Right lobe of liver (tissue), 6 donors: ENCODE measurements around the gene ANO4. TPM values are rescaled to one million over a fixed set of nuclear protein-coding genes. Genes with fewer than 3 reads are reported as not detected.

ENCODE experiments used
- ATAC-seq, 4 donors: fragments of 200-7000 bp; cut with Tn5 transposase; one replicate each; pipeline ENCODE4 v1.9.1; 2020; ENCODE audit warnings: mild to moderate bottlenecking in 4 of 4, moderate library complexity in 4 of 4
- DNase-seq, 3 donors: peaks; one replicate each; pipeline ENCODE4 v3.0.0-alpha.2; 2020
- H3K27ac ChIP-seq, 3 donors: fragments of 200-600 bp; one replicate each; pipeline ENCODE4 v1.8.0; 2022
- H3K27me3 ChIP-seq, 2 donors: fragments of 200-600 bp; one replicate each; pipeline ENCODE4 v1.8.0; 2022
- H3K36me3 ChIP-seq, 4 donors: fragments of 200-600 bp; sonication (generic) in 1 of 4; one replicate each; pipeline versions ENCODE4 v1.5.1 to v1.8.0; 2017 to 2022; ENCODE audit warnings: control low read depth in 1 of 4
- H3K4me1 ChIP-seq, 4 donors: fragments of 200-600 bp; sonication (generic) in 1 of 4; one replicate each; pipeline versions ENCODE4 v1.5.1 to v1.8.0; 2017 to 2022; ENCODE audit warnings: control low read depth in 1 of 4
- H3K4me3 ChIP-seq, 3 donors: fragments of 200-600 bp; one replicate each; pipeline ENCODE4 v1.8.0; 2022
- H3K9me3 ChIP-seq, 4 donors: fragments of 200-600 bp; sonication (generic) in 1 of 4; one replicate each; pipeline versions ENCODE4 v1.5.1 to v1.8.0; 2017 to 2022; ENCODE audit warnings: control low read depth in 1 of 4
- POLR2A ChIP-seq: fragments of 450-650 bp; IDR thresholded peaks from one replicate; pipeline ENCODE4 v1.6.1; 2017; ENCODE audit warnings: antibody characterized with exemption, mild to moderate bottlenecking
- WGBS: methylation state at CpG from one replicate; pipeline ENCODE4 v1.1.6; 2018; ENCODE audit warnings: low coverage, low lambda C conversion rate; ENCODE audit not compliant: insufficient coverage; ENCODE audit errors: missing lambda C conversion rate; 5-methylcytosine and 5-hydroxymethylcytosine counted together
- intact Hi-C, 2 donors: fragments of 100-400 bp; cut with DNase I; formaldehyde crosslinking; loops; one replicate each; pipeline versions ENCODE4 v1.11.2 to v1.14.1; 2022
- total RNA-seq, 6 experiments: library from RNA; depleted of rRNA in 2 of 6; stranded (reverse); fragments of >200 nt in 2 of 6; fragmentation: NEBNext Ultra II Directional in 3 of 6; extraction: Animal tissue kit (Norgen Biotek cat#: 25700) in 3 of 6; gene quantifications; one replicate each; pipeline versions ENCODE4 v1.1.0 to v1.2.4, GENCODE V29; 2016 to 2023
- TF ChIP-seq, protein P1 (sequence below), 4 donors: fragments of 200-600 bp in 3 of 4; fragments of 450-650 bp in 1 of 4; IDR thresholded peaks; one replicate each; pipeline versions ENCODE4 v1.5.1 to v1.8.0; 2016 to 2022; ENCODE audit warnings: antibody characterized with exemption in 4 of 4, mild to moderate bottlenecking in 2 of 4
- donor health status: DM: no; HTN: yes; CAD: no.
- donor health status: DM: no; HTN: no; CAD: no.
- donor health status: DM: no; HTN: no; CAD: no.
- donor health status: DM: no; HTN: yes; CAD: no.
- donor health status: DM: no; HTN: yes; CAD: no.

The ANO4 gene
- total RNA-seq, 6 experiments from 2014 or later, result 0.13 TPM; not detected in 5

DNA sequence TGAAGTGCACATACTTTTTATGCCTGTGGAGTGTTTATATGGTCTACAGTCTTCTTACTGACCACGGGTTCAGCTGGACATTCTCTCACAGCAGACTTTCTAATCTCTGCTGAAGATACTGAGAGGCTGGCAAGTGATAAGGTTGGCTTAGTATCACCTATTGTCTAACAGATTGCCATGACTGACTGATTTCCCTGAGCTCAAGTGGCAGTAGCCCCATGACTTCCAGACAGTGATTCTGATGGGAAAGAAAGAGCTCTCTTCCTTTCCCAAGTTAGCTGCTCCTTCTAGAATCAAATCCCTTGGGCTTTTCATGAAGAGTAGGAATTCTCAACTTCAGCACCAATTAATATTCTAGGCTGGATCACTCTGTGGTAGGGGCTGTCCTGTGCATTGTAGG, 141.4 kb downstream of the ANO4 start:
- no peaks in the 10 kb centered on the region for H3K27me3 ChIP-seq
- no peak overlapping the region for H3K27ac ChIP-seq
- H3K9me3 ChIP-seq, result no peaks in the 10 kb centered on the region
- no peak for DNase-seq
- no peaks in the 10 kb centered on the region for H3K36me3 ChIP-seq
- TF ChIP-seq, protein P1, sequence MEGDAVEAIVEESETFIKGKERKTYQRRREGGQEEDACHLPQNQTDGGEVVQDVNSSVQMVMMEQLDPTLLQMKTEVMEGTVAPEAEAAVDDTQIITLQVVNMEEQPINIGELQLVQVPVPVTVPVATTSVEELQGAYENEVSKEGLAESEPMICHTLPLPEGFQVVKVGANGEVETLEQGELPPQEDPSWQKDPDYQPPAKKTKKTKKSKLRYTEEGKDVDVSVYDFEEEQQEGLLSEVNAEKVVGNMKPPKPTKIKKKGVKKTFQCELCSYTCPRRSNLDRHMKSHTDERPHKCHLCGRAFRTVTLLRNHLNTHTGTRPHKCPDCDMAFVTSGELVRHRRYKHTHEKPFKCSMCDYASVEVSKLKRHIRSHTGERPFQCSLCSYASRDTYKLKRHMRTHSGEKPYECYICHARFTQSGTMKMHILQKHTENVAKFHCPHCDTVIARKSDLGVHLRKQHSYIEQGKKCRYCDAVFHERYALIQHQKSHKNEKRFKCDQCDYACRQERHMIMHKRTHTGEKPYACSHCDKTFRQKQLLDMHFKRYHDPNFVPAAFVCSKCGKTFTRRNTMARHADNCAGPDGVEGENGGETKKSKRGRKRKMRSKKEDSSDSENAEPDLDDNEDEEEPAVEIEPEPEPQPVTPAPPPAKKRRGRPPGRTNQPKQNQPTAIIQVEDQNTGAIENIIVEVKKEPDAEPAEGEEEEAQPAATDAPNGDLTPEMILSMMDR (IDR thresholded peaks at IDR 0.05), result no peak
- no peak for TF ChIP-seq POLR2A
- intact Hi-C loops, result no loop called here
- ATAC-seq, result no peak
- H3K4me1 ChIP-seq, result no peaks in the 10 kb centered on the region
- no peak overlapping the region for H3K4me3 ChIP-seq
- whole genome bisulfite sequencing, result no CpG with 5 or more reads among the region's 1 CpG

DNA sequence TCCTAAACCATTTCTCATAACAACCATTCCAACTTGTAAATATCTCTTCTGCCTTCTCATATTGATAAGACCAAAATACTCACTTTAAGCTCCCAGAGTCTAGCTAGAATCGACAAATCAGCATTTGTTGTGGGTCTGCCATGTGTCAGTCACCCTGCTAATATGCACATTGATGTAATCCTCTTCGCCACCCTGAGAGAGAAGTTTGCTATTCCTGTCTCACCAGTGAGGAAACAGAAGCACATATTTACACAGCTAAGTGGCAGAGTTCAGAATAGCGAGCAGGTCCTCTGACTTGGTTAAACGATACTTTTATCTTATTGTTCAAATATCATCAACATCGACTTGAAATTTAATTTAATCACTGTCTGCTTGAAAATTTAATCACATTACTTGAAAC, 142.1 kb downstream of the ANO4 start:
- intact Hi-C loops, result no loop called here
- H3K27ac ChIP-seq, result no peak overlapping the region
- no peaks in the 10 kb centered on the region for H3K36me3 ChIP-seq
- 19% methylated on average over 5 of the region's 5 CpGs for WGBS
- no peak for TF ChIP-seq POLR2A
- TF ChIP-seq, protein P1 (IDR thresholded peaks at IDR 0.05), result no peak
- H3K4me1 ChIP-seq, result no peaks in the 10 kb centered on the region
- no peak for ATAC-seq
- H3K4me3 ChIP-seq, result no peak overlapping the region
- H3K9me3 ChIP-seq, result no peaks in the 10 kb centered on the region
- no peak for DNase-seq
- no peaks in the 10 kb centered on the region for H3K27me3 ChIP-seq

DNA sequence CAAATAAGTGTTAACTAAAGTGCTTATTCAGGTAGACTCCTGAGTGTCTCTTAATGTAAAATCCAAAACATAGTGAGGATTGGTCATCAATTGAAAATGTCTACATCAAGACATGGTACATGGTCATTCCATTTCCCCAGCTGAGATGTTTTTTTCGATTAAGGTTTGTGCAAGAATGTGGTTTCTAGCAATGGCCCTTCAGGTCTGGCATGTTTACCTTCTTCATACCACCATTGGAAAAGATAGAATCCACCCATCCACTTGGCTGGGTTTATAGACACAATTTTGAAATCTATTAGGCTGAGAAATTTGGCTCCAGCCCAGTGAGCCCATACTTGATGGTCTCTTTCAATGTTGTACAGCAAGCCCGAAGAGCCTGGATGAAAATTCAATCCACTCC, 145.9 kb downstream of the ANO4 start:
- H3K4me1 ChIP-seq, result no peaks in the 10 kb centered on the region
- no peak for ATAC-seq
- intact Hi-C loops, result no loop called here
- no peak for DNase-seq
- no peak for TF ChIP-seq POLR2A
- TF ChIP-seq, protein P1 (IDR thresholded peaks at IDR 0.05), result no peak
- no peaks in the 10 kb centered on the region for H3K27me3 ChIP-seq
- no peak overlapping the region for H3K4me3 ChIP-seq
- no peaks in the 10 kb centered on the region for H3K9me3 ChIP-seq
- 29% methylated on average over 2 of the region's 2 CpGs for WGBS
- no peaks in the 10 kb centered on the region for H3K36me3 ChIP-seq
- H3K27ac ChIP-seq, result no peak overlapping the region

DNA sequence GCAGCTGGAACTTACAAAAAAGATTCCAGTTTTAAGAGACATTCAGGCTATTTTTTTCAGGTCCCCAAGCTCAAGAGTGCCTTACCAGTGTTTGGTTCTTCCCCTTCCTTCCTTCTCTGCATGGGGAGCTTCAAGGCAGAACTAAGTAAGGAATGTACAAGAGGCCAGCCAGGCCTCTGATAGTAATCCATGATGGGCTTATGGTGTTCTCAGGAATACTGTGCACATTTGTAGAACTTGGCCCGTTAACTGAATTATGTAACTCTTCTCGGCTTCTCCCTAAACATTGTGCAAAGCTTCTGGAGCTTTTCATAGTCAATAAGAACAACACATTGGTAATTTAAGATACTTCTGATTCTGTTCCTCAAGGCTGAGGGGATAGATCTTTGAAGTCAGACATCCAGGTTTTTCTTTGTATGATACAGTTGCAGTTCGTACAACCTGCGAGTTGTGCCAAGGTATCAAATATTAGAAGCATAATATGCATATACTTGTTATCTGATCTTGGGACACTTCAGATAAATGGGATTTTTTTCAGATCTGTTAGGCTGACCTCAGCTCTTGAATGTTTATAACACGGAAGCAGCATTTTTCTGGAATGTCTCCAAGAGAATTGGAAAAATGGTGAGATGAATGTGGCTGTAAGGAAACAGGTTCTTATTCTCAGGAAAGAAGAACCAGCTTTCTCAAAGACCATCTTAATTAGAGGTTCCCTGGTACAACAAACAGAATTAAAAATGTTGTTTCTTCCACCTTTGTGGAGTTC, 148.6 kb downstream of the ANO4 start:
- no peak for ATAC-seq

More for the DNA sequence above, 148.6 kb downstream of the ANO4 start:
- no peaks in the 10 kb centered on the region for H3K27me3 ChIP-seq
- no peaks in the 10 kb centered on the region for H3K4me1 ChIP-seq
- H3K9me3 ChIP-seq, result no peaks in the 10 kb centered on the region
- no peaks in the 10 kb centered on the region for H3K36me3 ChIP-seq
- no peak for DNase-seq
- TF ChIP-seq POLR2A, result no peak
- TF ChIP-seq, protein P1 (IDR thresholded peaks at IDR 0.05), result no peak
- H3K4me3 ChIP-seq, result no peak overlapping the region
- intact Hi-C loops, result no loop called here
- H3K27ac ChIP-seq, result no peak overlapping the region
- 47% methylated on average over 5 of the region's 5 CpGs for WGBS
